Tibial nerve (tissue), 4 donors: ENCODE results near the gene FAM13A.

Source experiments
- EP300 ChIP-seq, 2 donors: sonication (generic); formaldehyde crosslinking; IDR thresholded peaks; one replicate each; pipeline ENCODE4 v1.6.1; 2017; ENCODE audit warnings: antibody characterized with exemption in 2 of 2, mild to moderate bottlenecking in 1 of 2
- TF ChIP-seq, protein P1 (sequence below), 5 experiments: fragments of 200-600 bp in 3 of 5; fragments of 450-650 bp in 2 of 5; sonication (generic) in 3 of 5; IDR thresholded peaks; one replicate each; pipeline ENCODE4 v1.5.1; 2016 to 2019; ENCODE audit warnings: antibody characterized with exemption in 5 of 5, mild to moderate bottlenecking in 3 of 5, moderate library complexity in 2 of 5

GRCh38 chr4:89069481-89069880 lies 12.5 kb upstream of the FAM13A start:
- TF ChIP-seq, protein P1, sequence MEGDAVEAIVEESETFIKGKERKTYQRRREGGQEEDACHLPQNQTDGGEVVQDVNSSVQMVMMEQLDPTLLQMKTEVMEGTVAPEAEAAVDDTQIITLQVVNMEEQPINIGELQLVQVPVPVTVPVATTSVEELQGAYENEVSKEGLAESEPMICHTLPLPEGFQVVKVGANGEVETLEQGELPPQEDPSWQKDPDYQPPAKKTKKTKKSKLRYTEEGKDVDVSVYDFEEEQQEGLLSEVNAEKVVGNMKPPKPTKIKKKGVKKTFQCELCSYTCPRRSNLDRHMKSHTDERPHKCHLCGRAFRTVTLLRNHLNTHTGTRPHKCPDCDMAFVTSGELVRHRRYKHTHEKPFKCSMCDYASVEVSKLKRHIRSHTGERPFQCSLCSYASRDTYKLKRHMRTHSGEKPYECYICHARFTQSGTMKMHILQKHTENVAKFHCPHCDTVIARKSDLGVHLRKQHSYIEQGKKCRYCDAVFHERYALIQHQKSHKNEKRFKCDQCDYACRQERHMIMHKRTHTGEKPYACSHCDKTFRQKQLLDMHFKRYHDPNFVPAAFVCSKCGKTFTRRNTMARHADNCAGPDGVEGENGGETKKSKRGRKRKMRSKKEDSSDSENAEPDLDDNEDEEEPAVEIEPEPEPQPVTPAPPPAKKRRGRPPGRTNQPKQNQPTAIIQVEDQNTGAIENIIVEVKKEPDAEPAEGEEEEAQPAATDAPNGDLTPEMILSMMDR (IDR thresholded peaks at IDR 0.05) = no peak
- no peak for TF ChIP-seq EP300 (IDR thresholded peaks at IDR 0.05)
